PC-9 (cell line): ENCODE results near the gene NELFA. TPM values are rescaled to one million over a fixed set of nuclear protein-coding genes. Genes with fewer than 3 reads are reported as not detected.

Source experiments
- BruUV-seq: library from RNA; stranded (reverse); fragments of 400-500 nt; replicated peaks from 2 replicates; lab custom pipeline; 2021; lab: Mats Ljungman, UMichigan
- CTCF ChIA-PET: fragments of 300-600 bp; sonication (Branson Sonifier 250); formaldehyde crosslinking; loops from one replicate; lab custom pipeline; 2022; ENCODE audit warnings: antibody characterized with exemption; lab: Charles Lee
- POLR2A ChIA-PET: fragments of 300-600 bp; sonication (Branson Sonifier 250); formaldehyde crosslinking; loops from one replicate; lab custom pipeline; 2022; ENCODE audit warnings: antibody characterized with exemption; ENCODE audit not compliant: unreplicated experiment; lab: Charles Lee
- DNase-seq, 2 experiments: peaks; one replicate each; pipeline versions ENCODE4 v3.0.0 to v3.0.0-alpha.2; 2015 to 2022; ENCODE audit warnings: mixed read lengths in 1 of 2
- H2AFZ ChIP-seq: fragments of 200-600 bp; sonication (generic); 2 replicates; pipeline ENCODE4 v1.8.1; 2017; ENCODE audit warnings: antibody characterized with exemption
- H3F3A ChIP-seq: fragments of 200-600 bp; sonication (generic); 2 replicates; pipeline ENCODE4 v1.8.1; 2017; ENCODE audit warnings: antibody characterized with exemption, mild to moderate bottlenecking, low read depth; ENCODE audit not compliant: insufficient read depth
- H3K27ac ChIP-seq: fragments of 200-600 bp; sonication (generic); 2 replicates; pipeline ENCODE4 v1.6.1; 2016; ENCODE audit warnings: mixed run types
- H3K27me3 ChIP-seq: fragments of 200-600 bp; sonication (generic); 2 replicates; pipeline ENCODE4 v1.6.1; 2016; ENCODE audit warnings: low read depth, mixed run types; ENCODE audit not compliant: insufficient read depth
- H3K36me3 ChIP-seq: fragments of 200-600 bp; sonication (generic); 2 replicates; pipeline ENCODE4 v1.6.1; 2016; ENCODE audit warnings: low read depth, mixed run types
- H3K4me1 ChIP-seq: fragments of 200-600 bp; sonication (generic); replicated peaks from 2 replicates; pipeline ENCODE4 v1.6.1; 2016; ENCODE audit warnings: mixed run types; ENCODE audit not compliant: insufficient read depth
- H3K4me2 ChIP-seq: fragments of 200-600 bp; sonication (generic); 2 replicates; pipeline ENCODE4 v1.6.1; 2017; ENCODE audit warnings: mixed run types
- H3K4me3 ChIP-seq: fragments of 200-600 bp; sonication (generic); 2 replicates; pipeline ENCODE4 v1.6.1; 2016; ENCODE audit warnings: mixed run types
- H3K79me2 ChIP-seq: fragments of 200-600 bp; sonication (generic); 2 replicates; pipeline ENCODE4 v1.6.1; 2017; ENCODE audit warnings: low read depth, mixed run types
- H3K9me2 ChIP-seq: fragments of 200-600 bp; sonication (generic); 2 replicates; pipeline ENCODE4 v1.8.1; 2017; ENCODE audit warnings: mild to moderate bottlenecking; ENCODE audit not compliant: insufficient read depth
- H3K9me3 ChIP-seq: fragments of 200-600 bp; sonication (generic); 2 replicates; pipeline ENCODE4 v1.8.1; 2016; ENCODE audit warnings: low read depth; ENCODE audit not compliant: insufficient read depth
- H4K20me1 ChIP-seq: fragments of 200-600 bp; sonication (generic); 2 replicates; pipeline ENCODE4 v1.8.1; 2017; ENCODE audit not compliant: insufficient read depth
- EZH2 ChIP-seq: fragments of 200-600 bp; sonication (generic); IDR thresholded peaks from 2 replicates; pipeline ENCODE4 v1.8.0; 2017; ENCODE audit warnings: antibody characterized with exemption, low read depth
- intact Hi-C: fragments of 100-400 bp; cut with micrococcal nuclease; formaldehyde crosslinking; loops from one replicate; pipeline ENCODE4 v1.10.0; 2022; ENCODE audit not compliant: unreplicated experiment
- total RNA-seq: library from RNA; stranded (reverse); gene quantifications from 2 replicates; pipeline ENCODE4 v1.2.3, GENCODE V29; 2021
- TF ChIP-seq, protein P1 (sequence below): fragments of 200-600 bp; sonication (generic); conservative IDR thresholded peaks from 2 replicates; pipeline ENCODE4 v1.6.1; 2017; ENCODE audit warnings: mixed run types, antibody characterized with exemption, mild to moderate bottlenecking, moderate library complexity

NELFA gene
- total RNA-seq, 1 experiment from 2014 or later = 52.4 TPM

DNA sequence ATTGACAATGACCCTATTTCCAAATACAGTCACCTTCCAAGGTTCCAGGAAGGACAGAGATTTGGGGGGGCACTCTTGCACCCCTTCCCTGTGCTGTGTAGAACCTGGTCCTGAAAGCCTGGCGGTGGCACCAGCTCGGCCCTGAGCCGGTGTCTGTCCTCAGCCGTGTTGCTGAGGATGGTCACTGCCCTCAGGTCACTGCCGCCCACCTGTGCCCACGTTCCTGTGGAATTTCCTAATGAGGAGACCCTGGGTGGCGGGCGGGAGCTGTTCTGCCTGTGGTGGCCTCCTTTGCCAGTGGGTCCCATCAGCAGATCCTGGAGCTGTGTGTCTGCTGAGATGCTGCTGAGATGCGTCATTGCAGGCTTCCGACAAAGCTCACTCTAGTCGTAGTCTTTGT lies 32.9 kb downstream of the NELFA start:
- Histone ChIP-seq H3K79me2 (no peaks in the 10 kb centered on the region), H3K36me3 (0 out of 2 replicates have a peak, but pooled peaks cover under 1% of the 10 kb centered on the region), H3F3A (peaks cover 24% of the 10 kb centered on the region; the same call in 1 of the 2 replicates), H3K27ac (no peak overlapping the region), H2AFZ (no peak overlapping the region), H3K4me2 (no peak overlapping the region), H4K20me1 (peaks cover 7% of the 10 kb centered on the region; the same call in 1 of the 2 replicates), H3K9me2 (no peaks in the 10 kb centered on the region), H3K4me1 (no peaks in the 10 kb centered on the region), H3K4me3 (no peak overlapping the region), H3K27me3 (no peaks in the 10 kb centered on the region), H3K9me3 (no peaks in the 10 kb centered on the region)
- no peak for DNase-seq
- TF ChIP-seq, protein P1, sequence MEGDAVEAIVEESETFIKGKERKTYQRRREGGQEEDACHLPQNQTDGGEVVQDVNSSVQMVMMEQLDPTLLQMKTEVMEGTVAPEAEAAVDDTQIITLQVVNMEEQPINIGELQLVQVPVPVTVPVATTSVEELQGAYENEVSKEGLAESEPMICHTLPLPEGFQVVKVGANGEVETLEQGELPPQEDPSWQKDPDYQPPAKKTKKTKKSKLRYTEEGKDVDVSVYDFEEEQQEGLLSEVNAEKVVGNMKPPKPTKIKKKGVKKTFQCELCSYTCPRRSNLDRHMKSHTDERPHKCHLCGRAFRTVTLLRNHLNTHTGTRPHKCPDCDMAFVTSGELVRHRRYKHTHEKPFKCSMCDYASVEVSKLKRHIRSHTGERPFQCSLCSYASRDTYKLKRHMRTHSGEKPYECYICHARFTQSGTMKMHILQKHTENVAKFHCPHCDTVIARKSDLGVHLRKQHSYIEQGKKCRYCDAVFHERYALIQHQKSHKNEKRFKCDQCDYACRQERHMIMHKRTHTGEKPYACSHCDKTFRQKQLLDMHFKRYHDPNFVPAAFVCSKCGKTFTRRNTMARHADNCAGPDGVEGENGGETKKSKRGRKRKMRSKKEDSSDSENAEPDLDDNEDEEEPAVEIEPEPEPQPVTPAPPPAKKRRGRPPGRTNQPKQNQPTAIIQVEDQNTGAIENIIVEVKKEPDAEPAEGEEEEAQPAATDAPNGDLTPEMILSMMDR = no peak
- no peak for TF ChIP-seq EZH2
- CTCF ChIA-PET = no interaction called here
- POLR2A ChIA-PET = no interaction called here
- intact Hi-C loops = no loop called here
- BruUV-seq = no TSS peak

- no peak for DNase-seq
- Histone ChIP-seq H3K36me3 (no peaks in the 10 kb centered on the region), H4K20me1 (peaks cover 7% of the 10 kb centered on the region; the same call in 1 of the 2 replicates), H3K79me2 (no peaks in the 10 kb centered on the region), H3K4me2 (no peak overlapping the region), H3K4me3 (no peak overlapping the region), H3K27ac (no peak overlapping the region), H3K4me1 (no peaks in the 10 kb centered on the region), H2AFZ (no peak overlapping the region), H3K27me3 (no peaks in the 10 kb centered on the region), H3K9me3 (no peaks in the 10 kb centered on the region), H3F3A (peaks cover 19% of the 10 kb centered on the region; the same call in 1 of the 2 replicates), H3K9me2 (no peaks in the 10 kb centered on the region)
- no peak for TF ChIP-seq EZH2
- TF ChIP-seq, protein P1 = no peak
- no TSS peak for BruUV-seq
- intact Hi-C loops = no loop called here
- ChIA-PET CTCF (no interaction called here), POLR2A (interaction anchor here (0.7 kb wide), 1 partner anchor 195 kb away, joined by 3 read pairs; no protein-coding TSS in a partner anchor)
Observed at GRCh38 chr4:1975391-1975801, 33.4 kb downstream of the NELFA start.

DNA sequence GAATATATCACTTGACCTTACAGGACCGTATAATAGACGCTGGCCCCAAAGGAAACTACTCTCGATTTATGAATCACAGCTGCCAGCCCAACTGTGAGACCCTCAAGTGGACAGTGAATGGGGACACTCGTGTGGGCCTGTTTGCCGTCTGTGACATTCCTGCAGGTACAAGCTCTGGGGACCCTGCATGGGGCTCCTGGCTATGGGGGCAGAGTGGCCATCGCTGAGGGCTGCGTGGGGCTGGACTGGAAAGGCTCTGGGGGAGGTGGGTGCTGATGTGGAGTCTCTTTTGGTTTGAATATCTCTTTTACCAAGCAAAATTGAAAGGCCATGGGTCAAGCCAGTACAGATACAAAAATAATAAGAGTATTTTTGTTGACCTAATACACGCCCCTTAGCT lies 33.9 kb downstream of the NELFA start:
- no peak for DNase-seq
- Histone ChIP-seq H3K36me3 (no peaks in the 10 kb centered on the region), H3K79me2 (no peaks in the 10 kb centered on the region), H3K4me1 (no peaks in the 10 kb centered on the region), H3K4me3 (no peak overlapping the region), H3K9me2 (no peaks in the 10 kb centered on the region), H3K9me3 (no peaks in the 10 kb centered on the region), H4K20me1 (peaks cover 3% of the 10 kb centered on the region; the same call in 1 of the 2 replicates), H2AFZ (no peak overlapping the region), H3F3A (peaks cover 15% of the 10 kb centered on the region; the same call in 1 of the 2 replicates), H3K27me3 (no peaks in the 10 kb centered on the region), H3K27ac (no peak overlapping the region), H3K4me2 (no peak overlapping the region)
- CTCF ChIA-PET = no interaction called here
- BruUV-seq = no TSS peak
- TF ChIP-seq, protein P1 = no peak
- no peak for TF ChIP-seq EZH2
- intact Hi-C loops = no loop called here
- POLR2A ChIA-PET = interaction anchor here (0.7 kb wide), 1 partner anchor 195 kb away, joined by 3 read pairs; no protein-coding TSS in a partner anchor
